ENCODE results near the gene HGS. TPM values are rescaled to one million over a fixed set of nuclear protein-coding genes. Genes with fewer than 3 reads are reported as not detected.

HGS gene
- total RNA-seq, 1 donor from 2014 or later, result 50.5 TPM

DNA sequence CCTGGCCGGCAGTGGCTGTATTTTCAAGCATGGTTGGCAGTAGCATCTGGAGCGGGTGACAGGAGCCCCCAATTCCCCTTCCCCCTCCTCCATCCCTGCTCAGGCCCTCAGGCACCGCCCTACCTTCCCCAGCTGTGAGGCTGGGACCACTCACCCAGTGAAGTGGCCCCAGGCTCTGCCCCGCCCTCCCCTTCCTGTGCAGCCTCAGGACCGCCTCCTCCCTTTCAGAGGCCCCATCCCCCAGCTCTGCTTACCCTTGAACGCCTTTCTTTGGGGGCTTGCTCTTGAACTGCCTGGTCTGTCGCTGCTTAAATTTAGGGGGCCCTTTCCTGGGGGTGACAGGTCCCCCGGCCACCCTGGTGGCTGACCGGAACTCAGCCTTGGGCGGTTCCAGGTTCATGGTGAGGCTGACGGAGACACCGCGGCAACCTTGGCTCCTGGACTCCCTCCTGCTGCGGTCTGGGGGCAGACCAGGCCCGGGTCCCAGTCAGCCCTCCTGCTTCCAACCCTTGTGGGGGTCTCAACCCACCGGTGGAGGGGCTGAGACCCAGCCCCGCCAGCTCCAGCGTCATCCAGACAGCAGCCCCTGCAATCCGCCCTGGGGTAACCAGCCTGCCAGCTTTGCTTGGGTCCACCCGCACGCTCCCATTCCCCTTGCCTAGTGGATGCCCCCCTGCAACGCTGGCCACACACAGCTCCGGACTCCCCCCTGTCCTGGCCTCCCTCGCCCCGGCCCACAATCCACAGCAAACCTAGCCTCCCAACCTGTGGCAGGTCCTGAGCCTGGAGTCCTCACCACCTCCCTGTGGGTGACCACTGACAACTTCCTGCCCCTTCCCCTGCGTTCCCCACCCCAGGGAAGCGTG is 30.7 kb upstream of the HGS start:
- intact Hi-C loops (cut with micrococcal nuclease), result no loop called here
- no peak for DNase-seq
- TF ChIP-seq, protein P1, sequence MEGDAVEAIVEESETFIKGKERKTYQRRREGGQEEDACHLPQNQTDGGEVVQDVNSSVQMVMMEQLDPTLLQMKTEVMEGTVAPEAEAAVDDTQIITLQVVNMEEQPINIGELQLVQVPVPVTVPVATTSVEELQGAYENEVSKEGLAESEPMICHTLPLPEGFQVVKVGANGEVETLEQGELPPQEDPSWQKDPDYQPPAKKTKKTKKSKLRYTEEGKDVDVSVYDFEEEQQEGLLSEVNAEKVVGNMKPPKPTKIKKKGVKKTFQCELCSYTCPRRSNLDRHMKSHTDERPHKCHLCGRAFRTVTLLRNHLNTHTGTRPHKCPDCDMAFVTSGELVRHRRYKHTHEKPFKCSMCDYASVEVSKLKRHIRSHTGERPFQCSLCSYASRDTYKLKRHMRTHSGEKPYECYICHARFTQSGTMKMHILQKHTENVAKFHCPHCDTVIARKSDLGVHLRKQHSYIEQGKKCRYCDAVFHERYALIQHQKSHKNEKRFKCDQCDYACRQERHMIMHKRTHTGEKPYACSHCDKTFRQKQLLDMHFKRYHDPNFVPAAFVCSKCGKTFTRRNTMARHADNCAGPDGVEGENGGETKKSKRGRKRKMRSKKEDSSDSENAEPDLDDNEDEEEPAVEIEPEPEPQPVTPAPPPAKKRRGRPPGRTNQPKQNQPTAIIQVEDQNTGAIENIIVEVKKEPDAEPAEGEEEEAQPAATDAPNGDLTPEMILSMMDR (IDR thresholded peaks at IDR 0.05; ENCODE audit: borderline replicate concordance), result no peak
- no peak overlapping the region for H3K4me3 ChIP-seq
- H3K27me3 ChIP-seq (ENCODE audit: low read depth), result peaks cover 61% of the 10 kb centered on the region
- H3K27ac ChIP-seq (replicated peaks), result no peak overlapping the region
- no peaks in the 10 kb centered on the region for H3K9me3 ChIP-seq (replicated peaks)
- H3K4me1 ChIP-seq, result peaks cover 10% of the 10 kb centered on the region
- no peaks in the 10 kb centered on the region for H3K36me3 ChIP-seq

GRCh38 chr17:81655378-81656117 is 28.3 kb upstream of the HGS start:
- peaks cover 37% of the 10 kb centered on the region for H3K27me3 ChIP-seq (ENCODE audit: low read depth)
- TF ChIP-seq, protein P1 (IDR thresholded peaks at IDR 0.05; ENCODE audit: borderline replicate concordance), result no peak
- H3K27ac ChIP-seq (replicated peaks), result no peak overlapping the region
- no peaks in the 10 kb centered on the region for H3K36me3 ChIP-seq
- intact Hi-C loops (cut with micrococcal nuclease), result no loop called here
- H3K9me3 ChIP-seq (replicated peaks), result no peaks in the 10 kb centered on the region
- DNase-seq, result no peak
- H3K4me1 ChIP-seq, result peaks cover 10% of the 10 kb centered on the region
- H3K4me3 ChIP-seq, result no peak overlapping the region

GRCh38 chr17:81656118-81656743 is 27.6 kb upstream of the HGS start, which contains the start of gene PDE6G:
PDE6G (minus strand) TSS chr17:81656542; CDS start chr17:81653305, 3,237 bp downstream.
- no peak for DNase-seq

DNA sequence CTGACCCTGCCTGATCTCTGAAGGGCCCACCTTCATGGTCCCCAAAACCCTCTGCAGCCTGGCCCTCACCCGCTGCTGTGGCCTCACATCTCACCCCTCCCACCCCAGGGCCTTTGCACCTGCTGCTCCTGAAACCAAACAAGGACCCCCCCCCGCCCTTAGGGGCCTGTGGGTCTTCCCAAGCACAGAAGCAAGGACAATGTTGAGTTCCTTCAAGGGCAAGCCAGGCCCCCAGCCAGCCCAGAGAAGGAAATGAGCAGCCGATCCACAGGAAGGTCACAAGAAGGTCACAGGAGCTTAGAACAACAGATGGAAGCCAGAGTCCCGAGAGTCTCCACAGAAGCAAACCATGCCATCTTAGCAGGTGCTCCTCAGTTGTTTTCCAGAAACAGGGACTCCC is 27.0 kb upstream of the HGS start:
- Histone ChIP-seq H3K27ac (replicated peaks) (no peak overlapping the region), H3K36me3 (no peaks in the 10 kb centered on the region), H3K4me1 (peaks cover 10% of the 10 kb centered on the region), H3K4me3 (no peak overlapping the region), H3K27me3 (ENCODE audit: low read depth) (peaks cover 24% of the 10 kb centered on the region), H3K9me3 (replicated peaks) (no peaks in the 10 kb centered on the region)
- TF ChIP-seq, protein P1 (IDR thresholded peaks at IDR 0.05; ENCODE audit: borderline replicate concordance), result no peak
- intact Hi-C loops (cut with micrococcal nuclease), result no loop called here
- no peak for DNase-seq

More at GRCh38 chr17:81656118-81656743, 27.6 kb upstream of the HGS start, which contains the start of gene PDE6G:
- Histone ChIP-seq H3K4me1 (peaks cover 10% of the 10 kb centered on the region), H3K27ac (replicated peaks) (no peak within 1 kb of the TSS), H3K4me3 (no peak within 1 kb of the TSS), H3K9me3 (replicated peaks) (no peaks in the 10 kb centered on the region), H3K36me3 (no peaks in the 10 kb centered on the region), H3K27me3 (ENCODE audit: low read depth) (peaks cover 30% of the 10 kb centered on the region)
- TF ChIP-seq, protein P1 (IDR thresholded peaks at IDR 0.05; ENCODE audit: borderline replicate concordance), result no peak
- intact Hi-C loops (cut with micrococcal nuclease), result no loop called here

GRCh38 chr17:81659038-81659437 is 24.8 kb upstream of the HGS start:
- no peaks in the 10 kb centered on the region for H3K36me3 ChIP-seq
- intact Hi-C loops (cut with micrococcal nuclease), result no loop called here
- no peak overlapping the region for H3K4me3 ChIP-seq
- peaks cover 10% of the 10 kb centered on the region for H3K4me1 ChIP-seq
- no peak overlapping the region for H3K27ac ChIP-seq (replicated peaks)
- H3K27me3 ChIP-seq (ENCODE audit: low read depth), result peaks cover 4% of the 10 kb centered on the region
- TF ChIP-seq, protein P1 (IDR thresholded peaks at IDR 0.05; ENCODE audit: borderline replicate concordance), result no peak
- H3K9me3 ChIP-seq (replicated peaks), result no peaks in the 10 kb centered on the region
- no peak for DNase-seq

All from left ventricle myocardium inferior (tissue), 1 donor.